WTC11 (cell line): ENCODE data around the gene CHL1.

Experiments used
- FOXJ3 ChIP-seq: sonication (generic); formaldehyde crosslinking; IDR thresholded peaks from 2 replicates; pipeline ENCODE4 v1.9.0; 2021; ENCODE audit warnings: missing genetic modification reagents, mild to moderate bottlenecking, borderline replicate concordance
- FOXK1 ChIP-seq: sonication (generic); formaldehyde crosslinking; IDR thresholded peaks from 2 replicates; pipeline ENCODE4 v1.8.0; 2022; ENCODE audit warnings: mild to moderate bottlenecking, moderate library complexity, missing genetic modification reagents
- HMGA2 ChIP-seq: fragments of 250-450 bp; sonication (Bioruptor Pico); IDR thresholded peaks from 2 replicates; pipeline ENCODE4 v1.4.0; 2021; ENCODE audit warnings: mild to moderate bottlenecking, moderate library complexity
- MAX ChIP-seq: sonication (generic); formaldehyde crosslinking; IDR thresholded peaks from 2 replicates; pipeline ENCODE4 v1.8.0; 2022; ENCODE audit warnings: mild to moderate bottlenecking, missing genetic modification reagents
- MXD4 ChIP-seq: fragments of 250-450 bp; sonication (Bioruptor Pico); IDR thresholded peaks from 2 replicates; pipeline ENCODE4 v1.8.0; 2021; ENCODE audit warnings: mild to moderate bottlenecking, moderate library complexity, borderline replicate concordance
- MYBL2 ChIP-seq: sonication (generic); formaldehyde crosslinking; IDR thresholded peaks from 2 replicates; pipeline ENCODE4 v1.8.1; 2023; ENCODE audit warnings: mild to moderate bottlenecking, moderate library complexity, missing genetic modification reagents
- NR2C2 ChIP-seq: sonication (generic); formaldehyde crosslinking; IDR thresholded peaks from 2 replicates; pipeline ENCODE4 v1.8.0; 2022; ENCODE audit warnings: mild to moderate bottlenecking, missing genetic modification reagents
- NR3C1 ChIP-seq: sonication (generic); formaldehyde crosslinking; conservative IDR thresholded peaks from 2 replicates; pipeline ENCODE4 v1.8.1; 2023; ENCODE audit warnings: low read depth, mild to moderate bottlenecking, missing genetic modification reagents
- RELA ChIP-seq: sonication (generic); formaldehyde crosslinking; IDR thresholded peaks from 2 replicates; pipeline ENCODE4 v1.8.1; 2022; ENCODE audit warnings: missing genetic modification reagents, mild to moderate bottlenecking, borderline replicate concordance
- TP53 ChIP-seq: sonication (generic); formaldehyde crosslinking; IDR thresholded peaks from 2 replicates; pipeline ENCODE4 v1.8.1; 2023; ENCODE audit warnings: mild to moderate bottlenecking, missing genetic modification reagents
- USF1 ChIP-seq: sonication (generic); formaldehyde crosslinking; IDR thresholded peaks from 2 replicates; pipeline ENCODE4 v1.8.0; 2022; ENCODE audit warnings: mild to moderate bottlenecking, missing genetic modification reagents
- ZNF532 ChIP-seq: fragments of 250-450 bp; sonication (Bioruptor Pico); IDR thresholded peaks from 2 replicates; pipeline ENCODE4 v1.9.0; 2021; ENCODE audit warnings: mild to moderate bottlenecking, borderline replicate concordance
- TF ChIP-seq, protein P1 (sequence below): fragments of 200-600 bp; IDR thresholded peaks from 2 replicates; pipeline ENCODE4 v1.8.0; 2022; ENCODE audit warnings: antibody characterized with exemption
- TF ChIP-seq, protein P2 (sequence below): sonication (generic); formaldehyde crosslinking; IDR thresholded peaks from 2 replicates; pipeline ENCODE4 v1.8.1; 2022; ENCODE audit warnings: low read depth, mild to moderate bottlenecking, moderate library complexity, missing genetic modification reagents, borderline replicate concordance

GRCh38 chr3:324423-324822 lies 127.9 kb downstream of the CHL1 start:
- TF ChIP-seq, protein P1, sequence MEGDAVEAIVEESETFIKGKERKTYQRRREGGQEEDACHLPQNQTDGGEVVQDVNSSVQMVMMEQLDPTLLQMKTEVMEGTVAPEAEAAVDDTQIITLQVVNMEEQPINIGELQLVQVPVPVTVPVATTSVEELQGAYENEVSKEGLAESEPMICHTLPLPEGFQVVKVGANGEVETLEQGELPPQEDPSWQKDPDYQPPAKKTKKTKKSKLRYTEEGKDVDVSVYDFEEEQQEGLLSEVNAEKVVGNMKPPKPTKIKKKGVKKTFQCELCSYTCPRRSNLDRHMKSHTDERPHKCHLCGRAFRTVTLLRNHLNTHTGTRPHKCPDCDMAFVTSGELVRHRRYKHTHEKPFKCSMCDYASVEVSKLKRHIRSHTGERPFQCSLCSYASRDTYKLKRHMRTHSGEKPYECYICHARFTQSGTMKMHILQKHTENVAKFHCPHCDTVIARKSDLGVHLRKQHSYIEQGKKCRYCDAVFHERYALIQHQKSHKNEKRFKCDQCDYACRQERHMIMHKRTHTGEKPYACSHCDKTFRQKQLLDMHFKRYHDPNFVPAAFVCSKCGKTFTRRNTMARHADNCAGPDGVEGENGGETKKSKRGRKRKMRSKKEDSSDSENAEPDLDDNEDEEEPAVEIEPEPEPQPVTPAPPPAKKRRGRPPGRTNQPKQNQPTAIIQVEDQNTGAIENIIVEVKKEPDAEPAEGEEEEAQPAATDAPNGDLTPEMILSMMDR: no peak
- no peak for TF ChIP-seq NR3C1 (CRISPR knock-in tag)
- TF ChIP-seq TP53 (CRISPR knock-in tag): no peak
- TF ChIP-seq USF1 (CRISPR knock-in tag): no peak
- TF ChIP-seq MYBL2 (CRISPR knock-in tag): no peak
- no peak for TF ChIP-seq FOXJ3
- no peak for TF ChIP-seq ZNF532 (CRISPR knock-in tag)
- TF ChIP-seq RELA (CRISPR knock-in tag): no peak
- no peak for TF ChIP-seq NR2C2 (CRISPR knock-in tag)
- TF ChIP-seq MXD4 (CRISPR knock-in tag): no peak
- TF ChIP-seq FOXK1 (CRISPR knock-in tag): no peak
- no peak for TF ChIP-seq MAX (CRISPR knock-in tag)
- TF ChIP-seq, protein P2, sequence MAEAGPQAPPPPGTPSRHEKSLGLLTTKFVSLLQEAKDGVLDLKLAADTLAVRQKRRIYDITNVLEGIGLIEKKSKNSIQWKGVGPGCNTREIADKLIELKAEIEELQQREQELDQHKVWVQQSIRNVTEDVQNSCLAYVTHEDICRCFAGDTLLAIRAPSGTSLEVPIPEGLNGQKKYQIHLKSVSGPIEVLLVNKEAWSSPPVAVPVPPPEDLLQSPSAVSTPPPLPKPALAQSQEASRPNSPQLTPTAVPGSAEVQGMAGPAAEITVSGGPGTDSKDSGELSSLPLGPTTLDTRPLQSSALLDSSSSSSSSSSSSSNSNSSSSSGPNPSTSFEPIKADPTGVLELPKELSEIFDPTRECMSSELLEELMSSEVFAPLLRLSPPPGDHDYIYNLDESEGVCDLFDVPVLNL (CRISPR knock-in tag): no peak
- no peak for TF ChIP-seq HMGA2 (CRISPR knock-in tag)
